ENCODE data around the gene EIF3K. TPM values are rescaled to one million over a fixed set of nuclear protein-coding genes. Genes with fewer than 3 reads are reported as not detected.
A peak's percentile ranks its signal among the peaks of the same experiment; 100 is the strongest.

EIF3K gene
- total and polyA plus RNA-seq, 2 of the 13 experiments (the other 11 are each of a cell fraction or from before 2014, with no cell fraction given), result 179 to 258 TPM

- TF ChIP-seq PAXIP1 (CRISPR knock-in tag; conservative IDR thresholded peaks at IDR 0.05) (peak; percentile 75), ELF3 (CRISPR knock-in tag; IDR thresholded peaks at IDR 0.05) (0 out of 2 replicates have a peak, but pooled peaks have one; percentile 5), KMT2A (CRISPR knock-in tag; IDR thresholded peaks at IDR 0.05) (0 out of 2 replicates have a peak, but pooled peaks have one; percentile 62), HOXA3 (CRISPR knock-in tag; IDR thresholded peaks at IDR 0.05) (0 out of 2 replicates have a peak, but pooled peaks have one; percentile 44), CEBPB (IDR thresholded peaks at IDR 0.05; ENCODE audit: borderline replicate concordance, low read depth, low read length) (peak; percentile 46; the same call in 1 of the 2 replicates), KLF6 (CRISPR knock-in tag; IDR thresholded peaks at IDR 0.05) (0 out of 2 replicates have a peak, but pooled peaks have one; percentile 36), ZNF580 (CRISPR knock-in tag; IDR thresholded peaks at IDR 0.05; ENCODE audit: borderline replicate concordance, low read depth) (no peak), ZGPAT (CRISPR knock-in tag; IDR thresholded peaks at IDR 0.05) (peak; percentile 65), ZNF256 (CRISPR knock-in tag; conservative IDR thresholded peaks at IDR 0.05) (no peak)
- TF ChIP-seq, protein P1, sequence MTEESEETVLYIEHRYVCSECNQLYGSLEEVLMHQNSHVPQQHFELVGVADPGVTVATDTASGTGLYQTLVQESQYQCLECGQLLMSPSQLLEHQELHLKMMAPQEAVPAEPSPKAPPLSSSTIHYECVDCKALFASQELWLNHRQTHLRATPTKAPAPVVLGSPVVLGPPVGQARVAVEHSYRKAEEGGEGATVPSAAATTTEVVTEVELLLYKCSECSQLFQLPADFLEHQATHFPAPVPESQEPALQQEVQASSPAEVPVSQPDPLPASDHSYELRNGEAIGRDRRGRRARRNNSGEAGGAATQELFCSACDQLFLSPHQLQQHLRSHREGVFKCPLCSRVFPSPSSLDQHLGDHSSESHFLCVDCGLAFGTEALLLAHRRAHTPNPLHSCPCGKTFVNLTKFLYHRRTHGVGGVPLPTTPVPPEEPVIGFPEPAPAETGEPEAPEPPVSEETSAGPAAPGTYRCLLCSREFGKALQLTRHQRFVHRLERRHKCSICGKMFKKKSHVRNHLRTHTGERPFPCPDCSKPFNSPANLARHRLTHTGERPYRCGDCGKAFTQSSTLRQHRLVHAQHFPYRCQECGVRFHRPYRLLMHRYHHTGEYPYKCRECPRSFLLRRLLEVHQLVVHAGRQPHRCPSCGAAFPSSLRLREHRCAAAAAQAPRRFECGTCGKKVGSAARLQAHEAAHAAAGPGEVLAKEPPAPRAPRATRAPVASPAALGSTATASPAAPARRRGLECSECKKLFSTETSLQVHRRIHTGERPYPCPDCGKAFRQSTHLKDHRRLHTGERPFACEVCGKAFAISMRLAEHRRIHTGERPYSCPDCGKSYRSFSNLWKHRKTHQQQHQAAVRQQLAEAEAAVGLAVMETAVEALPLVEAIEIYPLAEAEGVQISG (CRISPR knock-in tag; IDR thresholded peaks at IDR 0.05), result no peak
- TF ChIP-seq, protein P2, sequence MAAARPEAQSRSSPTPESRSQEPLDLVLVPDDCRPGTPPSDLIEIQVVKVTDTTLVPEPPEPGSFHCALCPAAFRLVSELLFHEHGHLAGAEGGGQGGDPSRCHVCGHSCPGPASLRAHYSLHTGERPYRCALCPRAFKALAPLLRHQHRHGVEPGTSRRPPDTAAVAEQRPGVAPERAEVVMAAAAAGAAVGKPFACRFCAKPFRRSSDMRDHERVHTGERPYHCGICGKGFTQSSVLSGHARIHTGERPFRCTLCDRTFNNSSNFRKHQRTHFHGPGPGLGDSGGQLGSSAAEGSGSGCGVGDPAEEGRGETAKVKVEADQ (CRISPR knock-in tag; IDR thresholded peaks at IDR 0.05; ENCODE audit: borderline replicate concordance), result no peak
- TF ChIP-seq, protein P3, sequence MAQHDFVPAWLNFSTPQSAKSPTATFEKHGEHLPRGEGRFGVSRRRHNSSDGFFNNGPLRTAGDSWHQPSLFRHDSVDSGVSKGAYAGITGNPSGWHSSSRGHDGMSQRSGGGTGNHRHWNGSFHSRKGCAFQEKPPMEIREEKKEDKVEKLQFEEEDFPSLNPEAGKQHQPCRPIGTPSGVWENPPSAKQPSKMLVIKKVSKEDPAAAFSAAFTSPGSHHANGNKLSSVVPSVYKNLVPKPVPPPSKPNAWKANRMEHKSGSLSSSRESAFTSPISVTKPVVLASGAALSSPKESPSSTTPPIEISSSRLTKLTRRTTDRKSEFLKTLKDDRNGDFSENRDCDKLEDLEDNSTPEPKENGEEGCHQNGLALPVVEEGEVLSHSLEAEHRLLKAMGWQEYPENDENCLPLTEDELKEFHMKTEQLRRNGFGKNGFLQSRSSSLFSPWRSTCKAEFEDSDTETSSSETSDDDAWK (CRISPR knock-in tag; IDR thresholded peaks at IDR 0.05), result no peak
- TF ChIP-seq, protein P4, sequence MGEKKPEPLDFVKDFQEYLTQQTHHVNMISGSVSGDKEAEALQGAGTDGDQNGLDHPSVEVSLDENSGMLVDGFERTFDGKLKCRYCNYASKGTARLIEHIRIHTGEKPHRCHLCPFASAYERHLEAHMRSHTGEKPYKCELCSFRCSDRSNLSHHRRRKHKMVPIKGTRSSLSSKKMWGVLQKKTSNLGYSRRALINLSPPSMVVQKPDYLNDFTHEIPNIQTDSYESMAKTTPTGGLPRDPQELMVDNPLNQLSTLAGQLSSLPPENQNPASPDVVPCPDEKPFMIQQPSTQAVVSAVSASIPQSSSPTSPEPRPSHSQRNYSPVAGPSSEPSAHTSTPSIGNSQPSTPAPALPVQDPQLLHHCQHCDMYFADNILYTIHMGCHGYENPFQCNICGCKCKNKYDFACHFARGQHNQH (CRISPR knock-in tag; IDR thresholded peaks at IDR 0.05), result 0 out of 2 replicates have a peak, but pooled peaks have one; percentile 24
- TF ChIP-seq, protein P5, sequence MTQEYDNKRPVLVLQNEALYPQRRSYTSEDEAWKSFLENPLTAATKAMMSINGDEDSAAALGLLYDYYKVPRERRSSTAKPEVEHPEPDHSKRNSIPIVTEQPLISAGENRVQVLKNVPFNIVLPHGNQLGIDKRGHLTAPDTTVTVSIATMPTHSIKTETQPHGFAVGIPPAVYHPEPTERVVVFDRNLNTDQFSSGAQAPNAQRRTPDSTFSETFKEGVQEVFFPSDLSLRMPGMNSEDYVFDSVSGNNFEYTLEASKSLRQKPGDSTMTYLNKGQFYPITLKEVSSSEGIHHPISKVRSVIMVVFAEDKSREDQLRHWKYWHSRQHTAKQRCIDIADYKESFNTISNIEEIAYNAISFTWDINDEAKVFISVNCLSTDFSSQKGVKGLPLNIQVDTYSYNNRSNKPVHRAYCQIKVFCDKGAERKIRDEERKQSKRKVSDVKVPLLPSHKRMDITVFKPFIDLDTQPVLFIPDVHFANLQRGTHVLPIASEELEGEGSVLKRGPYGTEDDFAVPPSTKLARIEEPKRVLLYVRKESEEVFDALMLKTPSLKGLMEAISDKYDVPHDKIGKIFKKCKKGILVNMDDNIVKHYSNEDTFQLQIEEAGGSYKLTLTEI (CRISPR knock-in tag; conservative IDR thresholded peaks at IDR 0.05), result no peak
Measured at GRCh38 chr19:38653028-38653571, 34.1 kb downstream of the EIF3K start (continued).

Measured in HepG2 (cell line).